SK-N-MC (cell line): ENCODE measurements around the gene GLRX3.

Experiments used
- DNase-seq: peaks from one replicate; pipeline ENCODE4 v3.0.0-alpha.2; 2011; ENCODE audit warnings: low read depth, low spot score
- H3K27ac ChIP-seq: fragments of 200-600 bp; sonication (generic); 2 replicates; pipeline ENCODE4 v1.5.1; 2016; ENCODE audit warnings: mixed run types
- H3K36me3 ChIP-seq: fragments of 200-600 bp; sonication (generic); 2 replicates; pipeline ENCODE4 v1.6.1; 2017; ENCODE audit warnings: antibody characterized with exemption, low read length, mixed read lengths; ENCODE audit not compliant: insufficient read depth
- H3K4me3 ChIP-seq: fragments of 200-600 bp; sonication (generic); 2 replicates; pipeline ENCODE4 v1.5.1; 2016
- H3K9ac ChIP-seq: fragments of 200-600 bp; sonication (generic); 2 replicates; pipeline ENCODE4 v1.8.0; 2017; ENCODE audit warnings: mixed run types, mixed read lengths; ENCODE audit not compliant: insufficient read length
- H3K9me3 ChIP-seq: fragments of 200-600 bp; sonication (generic); 2 replicates; pipeline ENCODE4 v1.6.1; 2017; ENCODE audit warnings: low read depth, mild to moderate bottlenecking, antibody characterized with exemption, low read length, moderate library complexity, mixed read lengths
- EZH2 ChIP-seq: fragments of 200-600 bp; sonication (generic); IDR thresholded peaks from one replicate; pipeline ENCODE4 v1.6.1; 2017; ENCODE audit warnings: antibody characterized with exemption
- FOXP2 ChIP-seq: optimal IDR thresholded peaks from 2 replicates; pipeline ENCODE3; 2011; ENCODE audit warnings: mild to moderate bottlenecking, moderate library complexity; ENCODE audit not compliant: insufficient read depth; ENCODE audit errors: extremely low read length, control extremely low read depth
- POLR2AphosphoS5 ChIP-seq: IDR thresholded peaks from 2 replicates; pipeline ENCODE4 v1.6.1; 2012; ENCODE audit warnings: mild to moderate bottlenecking, low read depth, low read length, borderline replicate concordance

The GLRX3 gene

GRCh38 chr10:130174328-130174727 lies 38.1 kb downstream of the GLRX3 start:
- Histone ChIP-seq H3K36me3 (peaks cover 10% of the 10 kb centered on the region; the same call in 1 of the 2 replicates), H3K9me3 (no peaks in the 10 kb centered on the region), H3K9ac (no peak overlapping the region), H3K4me3 (no peak overlapping the region), H3K27ac (no peak overlapping the region)
- no peak for DNase-seq
- TF ChIP-seq FOXP2 (no peak), EZH2 (no peak), POLR2AphosphoS5 (no peak)

- no peak for TF ChIP-seq FOXP2
- TF ChIP-seq EZH2, result no peak
- no peak for TF ChIP-seq POLR2AphosphoS5
- Histone ChIP-seq H3K36me3 (peaks cover 6% of the 10 kb centered on the region; the same call in 1 of the 2 replicates), H3K4me3 (no peak overlapping the region), H3K9ac (no peak overlapping the region), H3K9me3 (no peaks in the 10 kb centered on the region), H3K27ac (no peak overlapping the region)
- no peak for DNase-seq
Measured at GRCh38 chr10:130175074-130175473, 38.9 kb downstream of the GLRX3 start.

GRCh38 chr10:130177250-130177649 lies 41.1 kb downstream of the GLRX3 start:
- H3K36me3 ChIP-seq, result peaks cover 19% of the 10 kb centered on the region; the same call in 1 of the 2 replicates

GRCh38 chr10:130179640-130180039 lies 43.4 kb downstream of the GLRX3 start:
- TF ChIP-seq POLR2AphosphoS5 (no peak), EZH2 (no peak), FOXP2 (no peak)
- no peak overlapping the region for H3K4me3 ChIP-seq
- H3K36me3 ChIP-seq, result peaks cover 24% of the 10 kb centered on the region; the same call in 1 of the 2 replicates
- H3K9ac ChIP-seq, result no peak overlapping the region
- H3K9me3 ChIP-seq, result no peaks in the 10 kb centered on the region
- H3K27ac ChIP-seq, result no peak overlapping the region
- peak; percentile 53 for DNase-seq

More at GRCh38 chr10:130177250-130177649, 41.1 kb downstream of the GLRX3 start:
- H3K4me3 ChIP-seq, result no peak overlapping the region
- no peak for TF ChIP-seq EZH2
- no peak for TF ChIP-seq POLR2AphosphoS5
- TF ChIP-seq FOXP2, result no peak
- no peak overlapping the region for H3K9ac ChIP-seq
- DNase-seq, result no peak
- H3K27ac ChIP-seq, result no peak overlapping the region
- no peaks in the 10 kb centered on the region for H3K9me3 ChIP-seq

- Histone ChIP-seq H3K9me3 (no peaks in the 10 kb centered on the region), H3K27ac (no peak overlapping the region), H3K4me3 (no peak overlapping the region), H3K9ac (no peak overlapping the region), H3K36me3 (peaks cover 21% of the 10 kb centered on the region; the same call in 1 of the 2 replicates)
- DNase-seq, result no peak
- TF ChIP-seq EZH2 (no peak), FOXP2 (no peak), POLR2AphosphoS5 (no peak)
Measured at GRCh38 chr10:130180416-130180815, 44.2 kb downstream of the GLRX3 start.

- Histone ChIP-seq H3K9ac (no peak overlapping the region), H3K4me3 (no peak overlapping the region), H3K9me3 (no peaks in the 10 kb centered on the region), H3K36me3 (peaks cover 19% of the 10 kb centered on the region; the same call in 1 of the 2 replicates), H3K27ac (no peak overlapping the region)
- TF ChIP-seq EZH2 (no peak), FOXP2 (no peak)
- DNase-seq, result no peak
Measured at GRCh38 chr10:130181858-130182257, 45.7 kb downstream of the GLRX3 start.

- TF ChIP-seq POLR2AphosphoS5, result no peak
- TF ChIP-seq EZH2, result no peak
- TF ChIP-seq FOXP2, result no peak
- peaks cover 14% of the 10 kb centered on the region; the same call in 1 of the 2 replicates for H3K36me3 ChIP-seq
- no peaks in the 10 kb centered on the region for H3K9me3 ChIP-seq
- DNase-seq, result no peak
- H3K4me3 ChIP-seq, result no peak overlapping the region
- H3K9ac ChIP-seq, result no peak overlapping the region
- no peak overlapping the region for H3K27ac ChIP-seq
Measured at GRCh38 chr10:130185591-130185990, 49.4 kb downstream of the GLRX3 start.

GRCh38 chr10:130188195-130189175 lies 52.3 kb downstream of the GLRX3 start:
- no peak overlapping the region for H3K27ac ChIP-seq
- no peak overlapping the region for H3K9ac ChIP-seq
- no peaks in the 10 kb centered on the region for H3K9me3 ChIP-seq
- TF ChIP-seq FOXP2 (no peak), POLR2AphosphoS5 (no peak), EZH2 (no peak)
- peaks cover 5% of the 10 kb centered on the region; the same call in 1 of the 2 replicates for H3K36me3 ChIP-seq
- no peak overlapping the region for H3K4me3 ChIP-seq
- no peak for DNase-seq
